Sigmoid colon (tissue), 7 donors: Measurements from ENCODE around the gene ZBTB7A. TPM values are rescaled to one million over a fixed set of nuclear protein-coding genes. Genes with fewer than 3 reads are reported as not detected.

Source experiments
- DNase-seq: peaks from one replicate; pipeline ENCODE4 v3.0.0-alpha.2; 2019
- H3K27ac ChIP-seq, 4 donors: fragments of 200-600 bp; sonication (generic); one replicate each; pipeline ENCODE4 v1.5.1; 2016 to 2019; ENCODE audit warnings: mild to moderate bottlenecking in 1 of 4
- H3K27me3 ChIP-seq, 3 donors: fragments of 200-600 bp; sonication (generic); one replicate each; pipeline ENCODE4 v1.5.1; 2019; ENCODE audit warnings: mild to moderate bottlenecking in 1 of 3
- H3K36me3 ChIP-seq, 4 donors: fragments of 200-600 bp; sonication (generic); one replicate each; pipeline ENCODE4 v1.5.1; 2016 to 2019
- H3K4me1 ChIP-seq, 4 donors: fragments of 200-600 bp; sonication (generic); one replicate each; pipeline ENCODE4 v1.5.1; 2017 to 2019
- H3K4me3 ChIP-seq, 4 donors: fragments of 200-600 bp; sonication (generic); one replicate each; pipeline ENCODE4 v1.5.1; 2017 to 2019; ENCODE audit warnings: mild to moderate bottlenecking in 2 of 4, moderate library complexity in 1 of 4
- H3K9me3 ChIP-seq, 4 donors: fragments of 200-600 bp in 3 of 4; sonication (generic) in 3 of 4; one replicate each; pipeline versions ENCODE4 v1.5.1 to v1.6.1; 2013 to 2019
- EP300 ChIP-seq, 4 donors: sonication (generic); formaldehyde crosslinking; IDR thresholded peaks; one replicate each; pipeline ENCODE4 v1.6.1; 2017; ENCODE audit warnings: antibody characterized with exemption in 4 of 4
- POLR2A ChIP-seq, 2 donors: fragments of 450-650 bp; IDR thresholded peaks; one replicate each; pipeline ENCODE4 v1.6.1; 2016; ENCODE audit warnings: antibody characterized with exemption in 2 of 2, mild to moderate bottlenecking in 2 of 2, moderate library complexity in 2 of 2
- POLR2AphosphoS5 ChIP-seq, 4 donors: sonication (generic); formaldehyde crosslinking; IDR thresholded peaks; one replicate each; pipeline ENCODE4 v1.6.1; 2017; ENCODE audit warnings: antibody characterized with exemption in 4 of 4
- WGBS, 2 donors: extraction: QIAGEN DNeasy Blood & Tissue Kit; methylation state at CpG; one replicate each; pipeline ENCODE4 v1.1.7; 2013; 5-methylcytosine and 5-hydroxymethylcytosine counted together
- intact Hi-C: fragments of 100-400 bp; cut with DNase I; formaldehyde crosslinking; loops from one replicate; pipeline ENCODE4 v1.15.1; 2023
- polyA plus RNA-seq, 3 donors: library from polyadenylated mRNA; stranded (reverse); fragments of 200-250 nt; gene quantifications; one replicate each; pipeline ENCODE4 v1.2.3, GENCODE V29; 2013
- total RNA-seq, 4 donors: library from RNA; depleted of rRNA; stranded (reverse); fragments of >200 nt; gene quantifications; one replicate each; pipeline ENCODE4 v1.1.0, GENCODE V29; 2016
- TF ChIP-seq, protein P1 (sequence below), 4 experiments: fragments of 450-650 bp in 3 of 4; fragments of 200-600 bp in 1 of 4; IDR thresholded peaks; one replicate each; pipeline ENCODE4 v1.5.1; 2016 to 2019; ENCODE audit warnings: antibody characterized with exemption in 4 of 4, mild to moderate bottlenecking in 3 of 4, moderate library complexity in 2 of 4
- donor health status: healthy with polysubstance abuse.
- donor health status: Bipolar disorder and iron deficiency.
- donor health status: healthy.

ZBTB7A gene
- total and polyA plus RNA-seq, 7 donors: 22.8 to 53.2 (median 38.2) TPM

DNA sequence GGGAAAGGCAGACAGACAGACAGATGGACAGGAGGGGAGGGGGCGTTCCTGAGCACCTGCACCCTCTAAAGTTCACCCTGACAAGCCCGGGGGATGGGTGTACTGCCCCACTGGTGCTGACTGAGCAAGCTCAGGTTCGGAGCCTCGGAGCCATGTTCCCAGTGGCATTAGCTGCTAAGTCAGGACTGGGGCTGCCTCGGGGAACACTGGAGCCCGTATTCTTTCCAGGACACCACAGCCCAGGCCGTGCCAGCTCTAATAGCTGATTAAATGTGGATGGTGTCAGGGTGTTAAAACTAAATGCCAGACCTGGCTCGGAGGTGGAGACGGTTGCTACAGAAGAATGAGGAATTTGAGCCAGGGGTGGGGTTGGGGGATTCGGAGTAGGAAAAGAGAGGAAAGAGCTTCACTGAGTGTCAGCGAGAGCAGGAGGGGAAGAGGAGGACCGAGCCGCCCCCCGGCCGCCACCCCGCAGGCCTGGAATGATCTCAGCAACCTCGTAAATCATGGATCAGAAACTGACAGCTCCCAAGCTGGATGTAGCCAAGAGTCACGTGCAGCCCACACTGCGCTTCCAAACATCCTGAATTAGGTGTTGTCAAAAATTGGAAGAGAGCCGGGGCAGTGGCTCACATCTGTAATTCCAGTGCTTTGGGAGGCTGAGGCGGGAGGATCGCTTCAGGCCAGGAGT lies 46.8 kb upstream of the ZBTB7A start:
- Histone ChIP-seq H3K9me3 (no peaks in the 10 kb centered on the region), H3K4me1 (peaks cover 0 to 24% (median 8%) of the 10 kb centered on the region in 4 donors), H3K27ac (peak overlapping the region in 3 of 4 donors; percentile 29 to 68 (median 59)), H3K27me3 (no peaks in the 10 kb centered on the region), H3K4me3 (no peak overlapping the region), H3K36me3 (peaks cover 9 to 95% (median 57%) of the 10 kb centered on the region in 4 donors)
- no peak for TF ChIP-seq POLR2AphosphoS5 (IDR thresholded peaks at IDR 0.05)
- TF ChIP-seq POLR2A (IDR thresholded peaks at IDR 0.05): no peak
- no peak for TF ChIP-seq EP300 (IDR thresholded peaks at IDR 0.05)
- TF ChIP-seq, protein P1, sequence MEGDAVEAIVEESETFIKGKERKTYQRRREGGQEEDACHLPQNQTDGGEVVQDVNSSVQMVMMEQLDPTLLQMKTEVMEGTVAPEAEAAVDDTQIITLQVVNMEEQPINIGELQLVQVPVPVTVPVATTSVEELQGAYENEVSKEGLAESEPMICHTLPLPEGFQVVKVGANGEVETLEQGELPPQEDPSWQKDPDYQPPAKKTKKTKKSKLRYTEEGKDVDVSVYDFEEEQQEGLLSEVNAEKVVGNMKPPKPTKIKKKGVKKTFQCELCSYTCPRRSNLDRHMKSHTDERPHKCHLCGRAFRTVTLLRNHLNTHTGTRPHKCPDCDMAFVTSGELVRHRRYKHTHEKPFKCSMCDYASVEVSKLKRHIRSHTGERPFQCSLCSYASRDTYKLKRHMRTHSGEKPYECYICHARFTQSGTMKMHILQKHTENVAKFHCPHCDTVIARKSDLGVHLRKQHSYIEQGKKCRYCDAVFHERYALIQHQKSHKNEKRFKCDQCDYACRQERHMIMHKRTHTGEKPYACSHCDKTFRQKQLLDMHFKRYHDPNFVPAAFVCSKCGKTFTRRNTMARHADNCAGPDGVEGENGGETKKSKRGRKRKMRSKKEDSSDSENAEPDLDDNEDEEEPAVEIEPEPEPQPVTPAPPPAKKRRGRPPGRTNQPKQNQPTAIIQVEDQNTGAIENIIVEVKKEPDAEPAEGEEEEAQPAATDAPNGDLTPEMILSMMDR (IDR thresholded peaks at IDR 0.05): no peak
- intact Hi-C loops: no loop called here
- DNase-seq: no peak
- 85 to 88% methylated on average over 22 of the region's 22 CpGs for WGBS, 2 donors

DNA sequence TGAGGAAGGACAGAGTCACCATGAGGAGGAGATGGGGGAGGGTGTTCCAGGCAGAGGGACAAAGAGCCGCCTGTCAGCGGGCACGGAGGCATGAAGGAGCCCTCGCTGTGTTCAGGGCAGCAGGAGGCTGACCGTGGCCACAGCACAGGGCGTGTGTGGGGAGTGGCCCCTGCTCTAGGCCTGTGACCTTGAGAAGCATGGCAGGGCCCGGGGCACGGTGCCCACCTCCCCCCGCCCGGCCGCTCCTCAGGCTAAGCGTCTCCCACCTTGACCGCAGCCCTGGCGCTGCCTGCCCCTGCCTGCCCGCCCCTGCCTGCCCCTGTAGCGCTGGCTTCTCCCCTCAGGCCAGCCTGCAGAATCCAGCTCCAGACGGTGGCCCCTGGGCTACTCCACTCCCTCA lies 45.7 kb upstream of the ZBTB7A start:
- Histone ChIP-seq H3K36me3 (peaks cover 9 to 98% (median 63%) of the 10 kb centered on the region in 4 donors), H3K27ac (peak overlapping the region in 2 of 4 donors; percentile 59 to 68), H3K27me3 (no peaks in the 10 kb centered on the region), H3K9me3 (no peaks in the 10 kb centered on the region), H3K4me3 (no peak overlapping the region), H3K4me1 (peaks cover 0 to 24% (median 8%) of the 10 kb centered on the region in 4 donors)
- 83 to 95% methylated on average over 17 of the region's 17 CpGs for whole genome bisulfite sequencing, 2 donors
- TF ChIP-seq POLR2A (IDR thresholded peaks at IDR 0.05) (no peak), EP300 (IDR thresholded peaks at IDR 0.05) (no peak)
- DNase-seq: no peak
- intact Hi-C loops: no loop called here

DNA sequence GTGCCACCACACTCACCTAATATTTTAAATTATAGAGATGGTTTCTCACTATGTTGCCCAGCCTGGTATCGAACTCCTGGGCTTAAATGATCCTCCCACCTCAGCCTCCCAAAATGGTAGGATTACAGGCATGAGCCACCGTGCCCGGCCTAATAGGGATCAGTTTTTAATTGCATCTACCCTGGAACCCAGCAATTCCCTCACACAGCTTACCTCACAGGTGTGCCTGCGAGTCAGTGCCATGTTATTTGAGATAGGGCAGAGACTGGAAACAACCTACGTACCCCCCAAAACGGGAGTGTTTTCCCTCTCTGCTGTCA lies 42.9 kb upstream of the ZBTB7A start:
- no peaks in the 10 kb centered on the region for H3K27me3 ChIP-seq
- H3K36me3 ChIP-seq: peaks cover 0 to 92% (median 54%) of the 10 kb centered on the region in 4 donors
- H3K4me3 ChIP-seq: no peak overlapping the region
- peaks cover 0 to 24% (median 8%) of the 10 kb centered on the region in 4 donors for H3K4me1 ChIP-seq
- WGBS, 2 donors: 93% methylated on average over 6 of the region's 6 CpGs
- TF ChIP-seq POLR2AphosphoS5 (IDR thresholded peaks at IDR 0.05) (no peak), EP300 (IDR thresholded peaks at IDR 0.05) (no peak), POLR2A (IDR thresholded peaks at IDR 0.05) (no peak)
- TF ChIP-seq, protein P1 (IDR thresholded peaks at IDR 0.05): no peak
- intact Hi-C loops: no loop called here
- no peaks in the 10 kb centered on the region for H3K9me3 ChIP-seq
- no peak for DNase-seq
- H3K27ac ChIP-seq: no peak overlapping the region

DNA sequence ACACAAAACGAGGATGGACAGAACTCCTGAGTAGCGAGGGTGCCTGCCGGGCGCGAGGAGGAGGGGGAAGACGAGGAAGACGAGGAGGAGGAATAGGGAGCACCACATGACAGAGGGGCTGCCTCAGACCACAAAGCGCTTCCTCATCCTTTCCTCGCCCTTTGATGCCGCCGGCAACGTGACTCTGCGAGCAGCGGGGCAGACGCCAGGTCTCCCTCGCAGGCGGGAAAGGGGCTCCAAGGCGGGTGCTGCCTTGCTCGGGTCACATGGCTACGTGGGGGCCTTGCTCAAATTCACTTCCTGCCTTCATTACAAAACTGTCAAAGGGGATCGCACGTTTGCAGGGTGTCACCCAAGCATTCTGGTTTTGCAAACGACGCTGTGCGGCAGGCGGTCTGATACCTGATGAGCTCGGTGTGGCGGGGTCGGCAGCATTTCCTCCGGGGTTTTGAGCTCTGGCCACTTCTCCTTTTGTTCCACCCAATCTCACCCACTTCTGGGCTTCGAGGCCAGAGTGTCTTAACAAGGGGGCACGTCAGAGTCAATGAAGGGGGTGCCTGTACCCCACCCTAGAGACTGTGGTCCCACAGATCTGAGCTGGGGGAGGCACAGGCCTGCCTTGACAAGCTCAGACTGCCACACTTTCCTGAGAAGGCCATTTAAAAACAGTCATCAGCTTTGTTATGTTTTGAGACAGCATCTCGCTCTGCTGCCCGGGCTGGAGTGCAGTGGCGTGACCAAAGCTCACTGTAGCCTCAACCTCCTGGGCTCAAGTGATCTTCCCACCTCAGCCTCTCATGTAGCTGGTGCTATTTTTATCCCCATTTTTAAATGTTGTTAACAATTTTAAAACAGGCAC lies 42.3 kb upstream of the ZBTB7A start:
- intact Hi-C loops: no loop called here
- Histone ChIP-seq H3K27ac (no peak overlapping the region), H3K36me3 (peaks cover 0 to 92% (median 50%) of the 10 kb centered on the region in 4 donors), H3K4me1 (peaks cover 0 to 20% (median 8%) of the 10 kb centered on the region in 4 donors), H3K27me3 (no peaks in the 10 kb centered on the region), H3K9me3 (no peaks in the 10 kb centered on the region), H3K4me3 (no peak overlapping the region)
- WGBS, 2 donors: 59 to 83% methylated on average over 35 of the region's 35 CpGs
- DNase-seq: no peak
- TF ChIP-seq EP300 (IDR thresholded peaks at IDR 0.05): no peak
- no peak for TF ChIP-seq POLR2AphosphoS5 (IDR thresholded peaks at IDR 0.05)
- no peak for TF ChIP-seq POLR2A (IDR thresholded peaks at IDR 0.05)
- TF ChIP-seq, protein P1 (IDR thresholded peaks at IDR 0.05): no peak

DNA sequence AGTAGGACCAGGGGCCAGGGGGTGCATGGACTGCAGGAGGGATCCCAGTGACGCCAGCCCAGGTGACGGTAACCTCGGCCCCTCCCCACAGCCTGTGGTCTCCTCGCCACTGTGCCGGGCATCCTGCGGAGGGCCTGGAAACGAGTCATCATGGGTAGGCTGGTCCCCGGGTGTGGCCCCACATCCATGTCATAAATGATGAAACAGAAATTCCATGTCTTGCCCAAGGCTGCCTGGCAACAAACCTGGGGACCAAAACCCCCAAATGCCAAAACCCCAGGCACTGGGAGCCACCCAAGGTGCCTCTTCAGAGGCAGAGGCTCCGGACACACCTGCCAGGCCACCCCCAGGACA lies 36.4 kb upstream of the ZBTB7A start:
- intact Hi-C loops: no loop called here
- Histone ChIP-seq H3K4me1 (no peaks in the 10 kb centered on the region), H3K27me3 (no peaks in the 10 kb centered on the region), H3K36me3 (peaks cover 17 to 94% (median 58%) of the 10 kb centered on the region in 4 donors), H3K4me3 (no peak overlapping the region), H3K27ac (no peak overlapping the region), H3K9me3 (no peaks in the 10 kb centered on the region)
- WGBS, 2 donors: 79 to 87% methylated on average over 9 of the region's 9 CpGs
- no peak for TF ChIP-seq POLR2AphosphoS5 (IDR thresholded peaks at IDR 0.05)
- DNase-seq: no peak
